B cell (primary cell): ENCODE measurements around the gene SH3RF3. TPM values are rescaled to one million over a fixed set of nuclear protein-coding genes. Genes with fewer than 3 reads are reported as not detected.

Source experiments
- ATAC-seq: fragments of 200-7000 bp; cut with Tn5 transposase; one replicate; pipeline ENCODE4 v1.10.0; 2021; ENCODE audit warnings: low read depth, mild to moderate bottlenecking, moderate number of reproducible peaks, moderate library complexity
- CTCF ChIA-PET: fragments of 350-600 bp; sonication (Branson Sonifier 250); formaldehyde crosslinking; loops from one replicate; lab custom pipeline; 2021; ENCODE audit warnings: antibody characterized with exemption, inconsistent platforms; lab: Charles Lee
- POLR2A ChIA-PET: fragments of 350-600 bp; sonication (Branson Sonifier 250); formaldehyde crosslinking; loops from one replicate; lab custom pipeline; 2021; ENCODE audit warnings: antibody characterized with exemption; lab: Charles Lee
- DNase-seq: peaks from one replicate; pipeline ENCODE4 v3.0.0; 2013
- H2AFZ ChIP-seq: 2 replicates; pipeline ENCODE4 v1.6.1; 2012; ENCODE audit warnings: mild to moderate bottlenecking, low read depth, low read length; ENCODE audit not compliant: insufficient read depth, poor library complexity, severe bottlenecking
- H3K27ac ChIP-seq, 2 donors: 1 replicate in 1 of 2; 2 replicates in 1 of 2; pipeline ENCODE4 v1.5.1; 2012 to 2013; ENCODE audit warnings: low read length in 2 of 2, mild to moderate bottlenecking in 2 of 2, moderate library complexity in 1 of 2
- H3K27me3 ChIP-seq, 4 experiments: fragments of 200-600 bp in 1 of 4; sonication (generic) in 1 of 4; replicated peaks in 1 of 4; 1 replicate in 2 of 4; 2 replicates in 2 of 4; pipeline versions ENCODE4 v1.6.1 to v1.7.0; 2013 to 2016; ENCODE audit warnings: low read length in 3 of 4, mild to moderate bottlenecking in 2 of 4, mixed read lengths in 1 of 4, moderate library complexity in 1 of 4; ENCODE audit not compliant: insufficient read depth in 4 of 4, control insufficient read depth in 3 of 4; ENCODE audit errors: control extremely low read depth in 1 of 4
- H3K36me3 ChIP-seq, 2 experiments: replicated peaks in 1 of 2; 1 replicate in 1 of 2; 2 replicates in 1 of 2; pipeline versions ENCODE4 v1.6.1 to v1.7.1; 2013; ENCODE audit warnings: low read length in 1 of 2; ENCODE audit not compliant: insufficient read depth in 2 of 2, control insufficient read depth in 1 of 2; ENCODE audit errors: control extremely low read depth in 1 of 2, extremely low read depth in 1 of 2
- H3K4me1 ChIP-seq, 2 donors: fragments of 200-600 bp in 1 of 2; sonication (generic) in 1 of 2; 1 replicate in 1 of 2; 2 replicates in 1 of 2; pipeline versions ENCODE4 v1.5.1 to v1.6.1; 2013 to 2017; ENCODE audit warnings: low read length in 2 of 2; ENCODE audit not compliant: control insufficient read depth in 2 of 2, insufficient read depth in 2 of 2
- H3K4me2 ChIP-seq: replicated peaks from 2 replicates; pipeline ENCODE3; 2012; ENCODE audit warnings: mild to moderate bottlenecking, low read depth, low read length; ENCODE audit not compliant: poor library complexity, severe bottlenecking
- H3K4me3 ChIP-seq, 5 experiments: fragments of 200-600 bp in 1 of 5; sonication (generic) in 1 of 5; 1 replicate in 3 of 5; 2 replicates in 2 of 5; pipeline versions ENCODE4 v1.5.1 to v1.7.0; 2011 to 2016; ENCODE audit warnings: low read length in 4 of 5, mild to moderate bottlenecking in 4 of 5, low read depth in 2 of 5, control low read depth in 1 of 5, moderate library complexity in 1 of 5; ENCODE audit not compliant: insufficient read depth in 1 of 5; ENCODE audit errors: control extremely low read depth in 1 of 5, extremely low read depth in 1 of 5
- H3K79me2 ChIP-seq: fragments of 200-600 bp; sonication (generic); one replicate; pipeline ENCODE4 v1.6.0; 2016; ENCODE audit warnings: low read length; ENCODE audit not compliant: control insufficient read depth, insufficient read depth
- H3K9ac ChIP-seq: fragments of 200-600 bp; sonication (generic); 2 replicates; pipeline ENCODE4 v1.6.1; 2017; ENCODE audit warnings: mild to moderate bottlenecking, low read length, moderate library complexity
- H3K9me3 ChIP-seq, 3 donors: one replicate each; pipeline versions ENCODE4 v1.6.1 to v1.7.1; 2013; ENCODE audit warnings: low read length in 2 of 3; ENCODE audit not compliant: control insufficient read depth in 2 of 3, insufficient read depth in 1 of 3; ENCODE audit errors: control extremely low read depth in 1 of 3
- H4K20me1 ChIP-seq: 2 replicates; pipeline ENCODE4 v1.6.0; 2012; ENCODE audit warnings: mild to moderate bottlenecking, low read length; ENCODE audit not compliant: insufficient read depth, control insufficient read depth, poor library complexity, severe bottlenecking
- H3K27ac Mint-ChIP-seq: one replicate; pipeline ENCODE4 v1.8.0; 2021; ENCODE audit warnings: mixed read lengths
- H3K27me3 Mint-ChIP-seq: one replicate; pipeline ENCODE4 v1.8.0; 2021; ENCODE audit warnings: mixed read lengths
- H3K4me1 Mint-ChIP-seq: one replicate; pipeline ENCODE4 v1.8.0; 2021; ENCODE audit warnings: mixed read lengths
- H3K4me3 Mint-ChIP-seq: one replicate; pipeline ENCODE4 v1.8.0; 2021; ENCODE audit warnings: mixed read lengths
- H3K9me3 Mint-ChIP-seq: one replicate; pipeline ENCODE4 v1.8.0; 2022; ENCODE audit warnings: mixed read lengths; ENCODE audit not compliant: insufficient read depth
- EZH2 ChIP-seq: IDR thresholded peaks from 2 replicates; pipeline ENCODE4 v1.6.1; 2012; ENCODE audit warnings: borderline replicate concordance, low read depth, mild to moderate bottlenecking, moderate library complexity, low read length; ENCODE audit not compliant: insufficient read depth, poor library complexity, severe bottlenecking
- WGBS: methylation state at CpG from one replicate; pipeline ENCODE4 v1.1.5; 2013; ENCODE audit warnings: missing lambda C conversion rate; ENCODE audit not compliant: insufficient coverage; 5-methylcytosine and 5-hydroxymethylcytosine counted together
- intact Hi-C: fragments of 100-400 bp; cut with micrococcal nuclease; formaldehyde crosslinking; loops from one replicate; pipeline ENCODE4 v1.10.0; 2022
- polyA plus RNA-seq: library from polyadenylated mRNA; depleted of rRNA; stranded (reverse); fragments of >200 nt; gene quantifications from 2 replicates; pipeline ENCODE4 v1.2.3, GENCODE V29; 2012
- total RNA-seq, 2 donors: library from RNA; stranded (reverse); fragments of 120-200 nt in 1 of 2; gene quantifications; 1 replicate in 1 of 2; 2 replicates in 1 of 2; pipeline versions ENCODE4 v1.2.3 to v1.2.4, GENCODE V29; 2013 to 2022
- TF ChIP-seq, protein P1 (sequence below): fragments of 200-600 bp; IDR thresholded peaks from one replicate; pipeline ENCODE4 v1.8.0; 2022; ENCODE audit warnings: antibody characterized with exemption, mild to moderate bottlenecking

The SH3RF3 gene
- total and polyA plus RNA-seq, 2 donors (not counting 1 experiment from before 2014, with no cell fraction given): 0.07 to 1.2 TPM

DNA sequence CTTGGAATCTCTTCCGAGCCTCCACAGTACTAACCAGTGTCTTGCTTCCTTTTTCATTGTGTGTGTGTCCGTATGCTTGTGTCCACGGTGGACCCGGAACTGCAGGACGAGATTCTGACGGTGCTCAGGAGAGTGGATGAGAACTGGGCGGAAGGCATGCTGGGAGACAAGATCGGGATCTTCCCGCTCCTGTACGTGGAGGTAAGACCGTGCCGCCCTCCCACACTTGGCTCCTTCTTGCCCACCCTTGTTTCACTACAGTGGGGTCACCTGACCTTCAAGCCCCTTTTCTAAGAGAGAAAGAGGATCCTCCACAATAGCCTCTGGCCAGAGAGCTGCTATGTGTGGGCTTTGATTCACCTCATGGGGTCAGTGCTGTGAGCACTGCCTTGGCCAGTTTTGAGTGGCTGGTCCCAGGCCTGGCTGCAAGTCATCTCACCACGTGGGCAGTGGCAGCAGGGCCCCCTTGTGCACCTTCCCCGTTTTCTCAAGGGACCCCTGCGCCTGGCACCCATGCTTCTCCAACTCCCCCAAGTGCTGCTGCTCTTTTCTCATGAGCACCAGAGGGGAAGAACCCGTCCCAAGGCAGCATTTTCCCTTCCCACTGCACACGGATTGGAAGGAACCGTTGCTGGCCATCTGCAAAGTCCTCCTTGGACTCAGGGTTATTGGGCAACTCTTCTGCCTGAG lies 242.6 kb downstream of the SH3RF3 start:
- no peaks in the 10 kb centered on the region for H3K27me3 Mint-ChIP-seq
- no peak overlapping the region for H3K27ac Mint-ChIP-seq
- no peaks in the 10 kb centered on the region for H3K9me3 Mint-ChIP-seq
- H3K9me3 ChIP-seq: no peaks in the 10 kb centered on the region
- intact Hi-C loops: no loop called here
- no peaks in the 10 kb centered on the region for H3K4me1 ChIP-seq
- DNase-seq: no peak
- TF ChIP-seq, protein P1, sequence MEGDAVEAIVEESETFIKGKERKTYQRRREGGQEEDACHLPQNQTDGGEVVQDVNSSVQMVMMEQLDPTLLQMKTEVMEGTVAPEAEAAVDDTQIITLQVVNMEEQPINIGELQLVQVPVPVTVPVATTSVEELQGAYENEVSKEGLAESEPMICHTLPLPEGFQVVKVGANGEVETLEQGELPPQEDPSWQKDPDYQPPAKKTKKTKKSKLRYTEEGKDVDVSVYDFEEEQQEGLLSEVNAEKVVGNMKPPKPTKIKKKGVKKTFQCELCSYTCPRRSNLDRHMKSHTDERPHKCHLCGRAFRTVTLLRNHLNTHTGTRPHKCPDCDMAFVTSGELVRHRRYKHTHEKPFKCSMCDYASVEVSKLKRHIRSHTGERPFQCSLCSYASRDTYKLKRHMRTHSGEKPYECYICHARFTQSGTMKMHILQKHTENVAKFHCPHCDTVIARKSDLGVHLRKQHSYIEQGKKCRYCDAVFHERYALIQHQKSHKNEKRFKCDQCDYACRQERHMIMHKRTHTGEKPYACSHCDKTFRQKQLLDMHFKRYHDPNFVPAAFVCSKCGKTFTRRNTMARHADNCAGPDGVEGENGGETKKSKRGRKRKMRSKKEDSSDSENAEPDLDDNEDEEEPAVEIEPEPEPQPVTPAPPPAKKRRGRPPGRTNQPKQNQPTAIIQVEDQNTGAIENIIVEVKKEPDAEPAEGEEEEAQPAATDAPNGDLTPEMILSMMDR: no peak
- no peak for TF ChIP-seq EZH2
- no peak for ATAC-seq
- no peak overlapping the region for H3K9ac ChIP-seq
- no peaks in the 10 kb centered on the region for H3K36me3 ChIP-seq
- H3K4me1 Mint-ChIP-seq: no peaks in the 10 kb centered on the region
- no peaks in the 10 kb centered on the region for H3K79me2 ChIP-seq
- H3K4me3 ChIP-seq: no peak overlapping the region
- no peak overlapping the region for H3K4me3 Mint-ChIP-seq
- no peak overlapping the region for H2AFZ ChIP-seq
- 90% methylated on average over 16 of the region's 18 CpGs for WGBS
- no peak overlapping the region for H3K4me2 ChIP-seq
- no peaks in the 10 kb centered on the region for H3K27me3 ChIP-seq
- POLR2A ChIA-PET: no interaction called here
- H3K27ac ChIP-seq: no peak overlapping the region
- no peaks in the 10 kb centered on the region for H4K20me1 ChIP-seq
- CTCF ChIA-PET: no interaction called here

DNA sequence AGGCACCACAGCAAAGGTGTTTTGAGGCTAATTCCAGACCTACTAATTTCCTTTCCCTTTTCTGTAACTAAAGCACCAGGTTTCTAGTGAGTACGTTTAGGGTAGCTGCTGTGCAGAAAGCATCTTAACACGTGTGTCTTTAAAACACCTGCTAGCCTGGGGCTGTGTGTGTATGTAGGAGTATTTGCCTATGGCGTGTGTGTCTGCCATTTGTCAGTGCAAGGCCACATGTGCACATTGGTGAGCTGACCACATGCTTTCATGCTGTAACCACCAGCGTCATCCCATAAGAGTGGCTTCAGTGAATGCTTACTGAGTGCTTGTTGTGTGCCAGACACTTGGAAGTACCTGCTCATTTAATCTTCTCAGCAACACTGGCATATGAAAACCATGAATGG lies 243.2 kb downstream of the SH3RF3 start:
- no peaks in the 10 kb centered on the region for H3K27me3 ChIP-seq
- no peak overlapping the region for H2AFZ ChIP-seq
- H3K9me3 ChIP-seq: no peaks in the 10 kb centered on the region
- intact Hi-C loops: no loop called here
- no peaks in the 10 kb centered on the region for H3K4me1 ChIP-seq
- ChIA-PET POLR2A (no interaction called here), CTCF (no interaction called here)
- DNase-seq: no peak
- WGBS: 87% methylated on average over 3 of the region's 4 CpGs
- Mint-ChIP-seq H3K4me3 (no peak overlapping the region), H3K9me3 (no peaks in the 10 kb centered on the region), H3K4me1 (no peaks in the 10 kb centered on the region), H3K27ac (no peak overlapping the region), H3K27me3 (no peaks in the 10 kb centered on the region)
- no peak overlapping the region for H3K27ac ChIP-seq
- no peak overlapping the region for H3K9ac ChIP-seq
- H3K36me3 ChIP-seq: no peaks in the 10 kb centered on the region
- H3K4me2 ChIP-seq: no peak overlapping the region
- no peaks in the 10 kb centered on the region for H3K79me2 ChIP-seq
- H3K4me3 ChIP-seq: no peak overlapping the region
- H4K20me1 ChIP-seq: no peaks in the 10 kb centered on the region
- ATAC-seq: no peak
- TF ChIP-seq, protein P1: no peak
- TF ChIP-seq EZH2: no peak
